BLaER1 (cell line): ENCODE results near the gene KRT3.

Experiments used
- H3K27ac ChIP-seq: shearing (Covaris generic); formaldehyde crosslinking; 2 replicates; pipeline ENCODE4 v1.8.1; 2022
- H3K27me3 ChIP-seq: shearing (Covaris generic); formaldehyde crosslinking; 2 replicates; pipeline ENCODE4 v1.8.1; 2022
- H3K36me3 ChIP-seq: shearing (Covaris generic); formaldehyde crosslinking; 2 replicates; pipeline ENCODE4 v1.8.1; 2022
- H3K4me1 ChIP-seq: shearing (Covaris generic); formaldehyde crosslinking; 2 replicates; pipeline ENCODE4 v1.8.1; 2022
- H3K4me2 ChIP-seq: shearing (Covaris generic); formaldehyde crosslinking; 2 replicates; pipeline ENCODE4 v1.8.1; 2022
- H3K4me3 ChIP-seq: shearing (Covaris generic); formaldehyde crosslinking; 2 replicates; pipeline ENCODE4 v1.8.1; 2022
- H3K9ac ChIP-seq: shearing (Covaris generic); formaldehyde crosslinking; 2 replicates; pipeline ENCODE4 v1.8.1; 2022
- H3K9me3 ChIP-seq: shearing (Covaris generic); formaldehyde crosslinking; 2 replicates; pipeline ENCODE4 v1.8.1; 2022
- H4K20me1 ChIP-seq: shearing (Covaris generic); formaldehyde crosslinking; 2 replicates; pipeline ENCODE4 v1.8.1; 2022
- Cebpa-rat ChIP-seq: shearing (Covaris generic); IDR thresholded peaks from 2 replicates; pipeline ENCODE4 v1.8.1; 2022

KRT3 gene

DNA sequence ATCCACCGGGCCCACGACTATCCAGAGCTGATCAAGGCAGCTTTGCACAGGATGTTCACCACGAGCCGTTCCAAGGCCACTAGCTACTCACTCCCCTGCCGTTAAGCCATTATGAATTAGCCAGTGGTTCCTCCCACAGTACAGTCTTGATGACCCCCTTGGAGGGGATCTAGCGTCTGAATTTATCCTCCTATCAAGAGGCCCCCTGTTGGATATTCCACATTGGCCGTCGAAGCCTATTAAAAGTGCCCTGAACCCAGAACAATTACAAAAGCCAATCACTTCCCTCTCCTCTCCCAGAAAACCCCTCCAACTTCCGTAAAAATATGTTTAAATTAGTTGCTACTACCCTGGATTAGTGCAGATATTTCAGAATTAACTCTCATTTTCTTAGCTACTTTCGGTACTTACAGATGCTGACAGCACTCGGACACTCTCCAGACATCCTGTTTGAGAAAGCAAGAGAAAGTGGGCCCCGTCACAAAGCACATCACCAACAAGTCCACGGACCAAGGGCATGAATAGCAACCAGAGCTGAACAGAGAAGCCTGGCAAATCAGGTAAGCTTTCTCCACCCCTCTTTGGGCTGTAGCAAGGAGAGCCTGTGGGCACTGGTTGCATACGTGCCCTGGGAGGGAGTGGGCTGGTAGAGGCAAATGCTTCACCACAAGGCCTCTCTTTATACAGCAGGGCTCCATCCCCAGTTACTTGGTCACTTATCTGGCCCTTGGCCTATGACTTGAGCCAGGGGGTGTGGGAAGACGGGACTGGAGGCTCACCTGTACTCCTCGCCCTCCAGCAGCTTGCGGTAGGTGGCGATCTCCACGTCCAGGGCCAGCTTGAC lies 5.3 kb downstream of the KRT3 start:
- Histone ChIP-seq H4K20me1 (no peaks in the 10 kb centered on the region), H3K4me2 (no peak overlapping the region), H3K4me3 (no peak overlapping the region), H3K4me1 (no peaks in the 10 kb centered on the region), H3K27ac (no peak overlapping the region), H3K9me3 (no peaks in the 10 kb centered on the region), H3K9ac (no peak overlapping the region), H3K27me3 (no peaks in the 10 kb centered on the region), H3K36me3 (no peaks in the 10 kb centered on the region)
- TF ChIP-seq Cebpa-rat, result no peak

DNA sequence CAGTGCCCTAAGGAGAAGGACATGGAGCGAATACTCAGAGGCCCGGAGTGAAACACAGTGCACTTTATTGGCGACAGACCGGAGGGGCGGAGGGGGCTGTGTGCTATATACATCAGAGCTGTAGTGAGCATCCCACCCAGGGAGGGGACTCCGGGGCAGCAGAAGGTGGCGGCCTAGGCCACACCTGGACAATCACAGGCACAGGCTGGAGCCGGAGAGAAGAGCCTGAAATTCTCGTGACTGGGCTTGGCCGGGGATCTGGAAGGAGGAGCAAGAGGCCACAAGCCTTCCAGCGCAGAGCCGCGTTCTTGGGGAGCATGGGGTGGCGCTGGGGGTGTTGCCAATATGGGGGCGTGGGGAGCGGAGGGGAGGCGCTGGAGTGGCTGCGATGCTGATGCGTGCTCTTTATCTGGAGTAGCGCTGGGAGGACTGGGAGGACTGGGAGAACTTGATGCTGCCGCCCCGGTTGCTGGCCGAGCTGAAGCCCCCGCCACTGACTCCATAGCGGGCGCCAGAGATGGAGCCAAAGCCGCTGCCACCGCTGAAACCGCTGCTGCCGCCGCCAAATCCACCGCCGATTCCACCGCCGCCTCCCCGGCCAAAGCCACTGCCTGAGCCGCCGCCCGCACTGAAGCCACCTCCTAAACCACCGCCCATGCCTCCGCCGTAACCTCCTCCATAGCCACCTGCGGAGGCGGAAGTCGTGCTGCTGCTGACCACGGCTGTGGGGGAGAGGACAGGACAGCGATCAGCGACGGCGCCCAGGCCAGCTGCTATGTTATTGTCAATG lies 6.1 kb downstream of the KRT3 start:
- TF ChIP-seq Cebpa-rat, result no peak
- Histone ChIP-seq H3K9me3 (no peaks in the 10 kb centered on the region), H3K9ac (no peak overlapping the region), H3K27ac (no peak overlapping the region), H3K27me3 (no peaks in the 10 kb centered on the region), H3K4me3 (no peak overlapping the region), H3K4me2 (no peak overlapping the region), H4K20me1 (no peaks in the 10 kb centered on the region), H3K4me1 (no peaks in the 10 kb centered on the region), H3K36me3 (no peaks in the 10 kb centered on the region)

DNA sequence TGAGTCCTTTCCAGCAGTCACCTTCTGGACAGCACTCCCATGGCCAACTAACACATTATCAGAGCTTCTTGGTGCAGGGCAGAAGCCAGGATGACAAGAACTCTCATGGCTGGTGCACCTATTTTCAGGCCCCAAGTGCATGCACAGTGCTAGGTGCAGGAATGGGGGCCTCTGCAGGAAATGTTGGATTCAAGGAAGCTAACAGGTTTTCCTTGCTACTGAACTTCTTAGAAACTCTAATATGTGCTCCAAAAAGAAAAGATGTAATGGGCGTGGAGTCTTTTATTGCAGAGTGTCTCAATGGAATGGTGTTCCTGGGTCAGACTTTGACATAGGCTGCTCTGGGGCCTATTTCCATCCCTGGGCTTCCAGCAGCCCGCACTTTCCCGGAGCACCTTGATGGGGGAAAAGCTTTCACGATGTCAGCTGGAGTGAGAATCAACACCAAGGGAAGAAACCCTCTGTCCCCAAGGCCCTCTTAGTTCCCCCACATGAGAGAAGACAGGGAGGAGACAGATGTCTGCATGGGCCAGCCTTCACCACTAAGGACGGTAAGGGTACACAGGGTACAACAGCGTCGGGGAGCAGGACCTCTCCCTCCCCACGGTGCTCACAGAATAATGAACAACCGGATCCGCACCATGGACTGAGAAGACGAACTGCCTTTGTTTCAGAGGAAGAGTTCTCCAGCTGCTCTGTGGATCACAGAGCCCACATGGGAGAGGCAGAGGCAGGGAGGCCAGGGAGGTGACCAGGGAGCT lies 6.9 kb downstream of the KRT3 start:
- no peaks in the 10 kb centered on the region for H3K4me1 ChIP-seq
- H3K9ac ChIP-seq, result no peak overlapping the region
- no peak for TF ChIP-seq Cebpa-rat
- H3K4me2 ChIP-seq, result no peak overlapping the region
- no peaks in the 10 kb centered on the region for H3K9me3 ChIP-seq
- H3K27ac ChIP-seq, result no peak overlapping the region
- no peaks in the 10 kb centered on the region for H3K27me3 ChIP-seq
- H3K4me3 ChIP-seq, result no peak overlapping the region
- H3K36me3 ChIP-seq, result no peaks in the 10 kb centered on the region
- no peaks in the 10 kb centered on the region for H4K20me1 ChIP-seq

DNA sequence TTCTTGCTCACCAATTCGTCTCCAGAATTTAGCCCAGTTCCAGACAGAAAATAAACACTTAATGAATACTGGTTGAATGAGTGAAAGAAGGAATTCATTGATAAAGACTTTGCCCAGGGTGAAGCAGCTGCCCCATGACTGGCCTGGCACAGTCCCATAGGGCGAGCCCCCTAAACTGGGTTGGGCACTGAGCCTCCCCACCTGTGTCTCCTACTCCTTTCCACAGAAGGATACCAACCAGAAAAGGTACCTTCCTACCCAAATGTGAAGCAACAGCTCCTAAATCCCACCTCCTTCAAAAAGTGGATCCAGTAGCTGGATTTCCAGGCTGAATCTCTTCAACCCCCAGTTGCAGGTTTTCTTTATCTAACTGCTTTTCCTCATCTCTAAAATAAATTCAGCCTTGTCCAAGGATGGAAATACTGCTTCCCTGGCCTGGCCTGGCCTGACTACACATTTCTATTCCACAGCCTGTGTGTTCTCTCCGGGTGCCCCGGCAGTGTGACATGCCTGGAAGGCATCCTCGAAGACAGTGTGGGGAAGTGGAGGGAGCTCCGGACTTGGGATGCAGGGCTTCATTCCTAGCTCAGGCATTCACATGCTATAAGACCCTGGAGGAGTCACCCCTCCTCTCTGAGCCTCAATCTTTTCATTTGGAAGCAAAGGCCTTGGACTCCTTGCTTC lies 7.6 kb downstream of the KRT3 start:
- Histone ChIP-seq H3K36me3 (no peaks in the 10 kb centered on the region), H3K27me3 (no peaks in the 10 kb centered on the region)

DNA sequence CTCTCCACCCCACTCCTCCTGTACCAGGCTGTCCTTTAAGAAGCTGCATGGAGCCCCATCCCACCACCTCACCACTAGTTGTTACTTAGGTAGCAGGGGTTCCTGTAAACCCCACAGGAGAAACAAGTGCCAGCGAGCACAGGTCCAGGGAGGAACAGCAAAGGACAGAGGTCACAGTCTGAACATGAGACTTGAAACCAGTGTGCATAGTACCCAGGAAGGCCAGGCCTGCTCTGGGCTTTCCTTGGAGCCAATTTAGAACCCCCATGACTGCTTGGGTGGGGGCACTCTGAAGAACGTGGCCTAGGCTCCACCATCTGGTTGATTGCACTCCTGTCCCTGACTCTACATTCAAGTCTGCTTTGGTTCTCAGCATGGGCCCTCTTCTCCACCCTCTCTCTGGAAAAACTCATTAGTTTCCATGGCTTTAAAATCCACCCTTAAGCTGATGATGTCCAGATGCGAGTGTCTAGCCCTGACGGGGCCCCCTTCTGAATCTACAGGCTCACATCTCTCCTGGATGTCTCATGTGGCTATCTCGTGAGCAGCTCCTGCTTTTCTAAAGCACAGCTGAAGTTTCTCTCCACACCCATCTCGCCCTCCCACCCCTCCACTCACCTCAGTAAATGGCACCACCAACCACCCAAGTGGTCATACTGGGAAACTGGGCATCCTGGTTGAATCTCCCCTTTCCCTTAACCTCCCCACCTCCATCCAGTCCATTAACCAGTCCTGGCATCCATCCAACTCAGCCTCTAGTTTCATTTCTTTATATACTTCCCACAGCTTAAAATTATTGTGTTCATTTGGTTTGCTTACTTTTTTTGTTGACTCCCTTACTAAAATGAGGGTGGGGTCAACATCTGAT lies 8.4 kb downstream of the KRT3 start:
- no peaks in the 10 kb centered on the region for H4K20me1 ChIP-seq
- H3K27me3 ChIP-seq, result no peaks in the 10 kb centered on the region
- H3K4me3 ChIP-seq, result no peak overlapping the region
- H3K27ac ChIP-seq, result no peak overlapping the region
- no peak overlapping the region for H3K9ac ChIP-seq
- H3K36me3 ChIP-seq, result no peaks in the 10 kb centered on the region
- H3K4me2 ChIP-seq, result no peak overlapping the region
- no peak for TF ChIP-seq Cebpa-rat
- H3K9me3 ChIP-seq, result no peaks in the 10 kb centered on the region
- H3K4me1 ChIP-seq, result no peaks in the 10 kb centered on the region

More for the DNA sequence above, 7.6 kb downstream of the KRT3 start:
- Histone ChIP-seq H3K4me3 (no peak overlapping the region), H3K9me3 (no peaks in the 10 kb centered on the region), H4K20me1 (no peaks in the 10 kb centered on the region), H3K4me2 (no peak overlapping the region), H3K4me1 (no peaks in the 10 kb centered on the region), H3K27ac (no peak overlapping the region), H3K9ac (no peak overlapping the region)
- TF ChIP-seq Cebpa-rat, result no peak

DNA sequence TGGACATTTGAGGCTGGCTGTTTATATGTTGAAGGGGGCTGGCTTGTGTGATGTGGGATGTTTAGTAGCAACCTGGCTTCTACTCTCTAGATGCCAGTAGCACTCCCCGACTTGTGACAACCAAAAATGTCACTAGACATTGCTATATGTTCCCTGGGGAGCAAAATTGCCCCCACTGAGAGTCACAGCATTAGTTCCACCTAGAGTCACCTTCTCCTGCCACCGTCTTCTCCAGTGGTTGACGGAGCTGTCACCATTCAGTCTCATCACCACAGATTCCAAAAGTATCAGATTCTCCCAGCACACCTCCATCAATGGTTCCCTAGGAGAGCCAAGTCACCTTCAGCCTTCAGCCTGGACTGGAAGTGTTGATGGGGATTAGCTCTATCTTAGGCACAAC lies 11.0 kb downstream of the KRT3 start:
- no peak for TF ChIP-seq Cebpa-rat
- no peaks in the 10 kb centered on the region for H3K9me3 ChIP-seq
- H4K20me1 ChIP-seq, result no peaks in the 10 kb centered on the region
- no peak overlapping the region for H3K4me3 ChIP-seq
- H3K4me1 ChIP-seq, result no peaks in the 10 kb centered on the region
- no peak overlapping the region for H3K4me2 ChIP-seq
- H3K36me3 ChIP-seq, result no peaks in the 10 kb centered on the region
- no peak overlapping the region for H3K27ac ChIP-seq
- no peaks in the 10 kb centered on the region for H3K27me3 ChIP-seq
- H3K9ac ChIP-seq, result no peak overlapping the region

DNA sequence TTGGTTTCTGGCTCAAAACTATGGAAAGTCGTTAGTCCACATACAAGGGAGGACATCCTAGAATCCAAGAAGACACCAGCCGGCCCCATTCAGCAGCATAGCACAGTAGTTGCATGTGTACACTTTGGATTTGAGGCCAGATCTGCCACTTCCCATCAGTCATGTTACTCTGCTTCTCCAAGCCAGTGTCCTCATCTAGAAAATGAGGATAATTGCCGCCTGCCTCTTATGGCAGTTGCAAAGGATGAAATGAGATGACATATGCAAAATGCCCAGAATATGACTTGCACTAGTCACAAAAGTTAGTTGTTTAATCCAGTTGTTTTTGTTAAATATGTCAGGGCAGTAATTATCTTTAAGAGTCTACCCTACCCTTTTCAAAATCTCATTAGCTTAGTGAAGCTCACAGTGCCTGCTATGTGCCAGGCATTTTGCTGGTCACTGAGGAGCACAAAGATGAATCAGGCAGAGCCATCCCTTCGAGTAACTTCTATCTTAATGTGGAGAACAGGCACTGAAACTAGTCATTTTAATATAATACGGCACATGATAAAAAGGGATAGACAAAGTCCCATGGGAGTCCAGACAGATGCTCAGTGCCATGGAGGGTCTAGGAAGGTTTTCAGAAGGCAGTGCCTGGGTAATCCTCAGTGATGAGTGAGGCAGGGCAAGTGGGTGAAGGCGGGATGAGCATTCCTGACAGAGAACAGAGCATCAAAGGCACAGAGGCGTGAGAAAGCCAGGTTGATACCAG lies 12.2 kb downstream of the KRT3 start:
- Histone ChIP-seq H3K9ac (no peak overlapping the region), H3K27me3 (no peaks in the 10 kb centered on the region), H4K20me1 (no peaks in the 10 kb centered on the region), H3K4me1 (no peaks in the 10 kb centered on the region), H3K9me3 (no peaks in the 10 kb centered on the region), H3K27ac (no peak overlapping the region), H3K4me3 (no peak overlapping the region), H3K36me3 (no peaks in the 10 kb centered on the region), H3K4me2 (no peak overlapping the region)
- no peak for TF ChIP-seq Cebpa-rat

DNA sequence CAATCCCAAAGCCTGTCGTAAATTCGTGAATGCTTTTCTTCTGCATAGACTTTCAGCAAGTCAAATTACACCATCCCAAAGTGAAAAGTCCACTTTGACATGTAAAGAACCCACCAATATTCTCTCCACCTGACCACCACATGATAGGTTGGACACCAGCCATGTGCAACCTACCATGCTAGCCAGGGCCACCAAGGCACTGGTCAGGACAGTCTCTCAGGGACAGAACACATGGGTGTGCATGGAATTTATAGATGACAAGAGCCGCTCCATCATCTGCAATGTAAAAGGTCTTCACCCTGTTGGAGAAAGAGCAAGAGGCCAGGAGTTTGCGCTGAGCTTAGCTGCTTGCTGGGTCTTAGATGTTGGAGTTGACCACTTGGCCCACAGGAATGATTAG lies 13.4 kb downstream of the KRT3 start:
- Histone ChIP-seq H3K4me1 (no peaks in the 10 kb centered on the region), H3K27ac (no peak overlapping the region), H3K4me3 (no peak overlapping the region), H3K9me3 (no peaks in the 10 kb centered on the region), H3K9ac (no peak overlapping the region), H3K27me3 (no peaks in the 10 kb centered on the region), H4K20me1 (no peaks in the 10 kb centered on the region), H3K4me2 (no peak overlapping the region), H3K36me3 (no peaks in the 10 kb centered on the region)
- TF ChIP-seq Cebpa-rat, result no peak
